PC-9 (cell line): Measurements from ENCODE around the gene CCDC124.

Experiments used
- EZH2 ChIP-seq: fragments of 200-600 bp; sonication (generic); IDR thresholded peaks from 2 replicates; pipeline ENCODE4 v1.8.0; 2017; ENCODE audit warnings: antibody characterized with exemption, low read depth
- TF ChIP-seq, protein P1 (sequence below): fragments of 200-600 bp; sonication (generic); conservative IDR thresholded peaks from 2 replicates; pipeline ENCODE4 v1.6.1; 2017; ENCODE audit warnings: mixed run types, antibody characterized with exemption, mild to moderate bottlenecking, moderate library complexity

GRCh38 chr19:17937371-17937900, 4.6 kb downstream of the CCDC124 start:
- TF ChIP-seq, protein P1, sequence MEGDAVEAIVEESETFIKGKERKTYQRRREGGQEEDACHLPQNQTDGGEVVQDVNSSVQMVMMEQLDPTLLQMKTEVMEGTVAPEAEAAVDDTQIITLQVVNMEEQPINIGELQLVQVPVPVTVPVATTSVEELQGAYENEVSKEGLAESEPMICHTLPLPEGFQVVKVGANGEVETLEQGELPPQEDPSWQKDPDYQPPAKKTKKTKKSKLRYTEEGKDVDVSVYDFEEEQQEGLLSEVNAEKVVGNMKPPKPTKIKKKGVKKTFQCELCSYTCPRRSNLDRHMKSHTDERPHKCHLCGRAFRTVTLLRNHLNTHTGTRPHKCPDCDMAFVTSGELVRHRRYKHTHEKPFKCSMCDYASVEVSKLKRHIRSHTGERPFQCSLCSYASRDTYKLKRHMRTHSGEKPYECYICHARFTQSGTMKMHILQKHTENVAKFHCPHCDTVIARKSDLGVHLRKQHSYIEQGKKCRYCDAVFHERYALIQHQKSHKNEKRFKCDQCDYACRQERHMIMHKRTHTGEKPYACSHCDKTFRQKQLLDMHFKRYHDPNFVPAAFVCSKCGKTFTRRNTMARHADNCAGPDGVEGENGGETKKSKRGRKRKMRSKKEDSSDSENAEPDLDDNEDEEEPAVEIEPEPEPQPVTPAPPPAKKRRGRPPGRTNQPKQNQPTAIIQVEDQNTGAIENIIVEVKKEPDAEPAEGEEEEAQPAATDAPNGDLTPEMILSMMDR, result no peak
- TF ChIP-seq EZH2, result no peak
